Loucy (cell line): Measurements from ENCODE around the gene ABTB2.

Experiments used
- H2AFZ ChIP-seq: fragments of 200-600 bp; sonication (generic); 2 replicates; pipeline ENCODE4 v1.6.0; 2016; ENCODE audit warnings: antibody characterized with exemption, mild to moderate bottlenecking, low read length, moderate library complexity
- H3F3A ChIP-seq: fragments of 200-600 bp; 2 replicates; pipeline ENCODE4 v1.6.0; 2016; ENCODE audit warnings: antibody characterized with exemption, low read depth, mild to moderate bottlenecking
- H3K27me3 ChIP-seq: fragments of 200-600 bp; sonication (generic); 2 replicates; pipeline ENCODE4 v1.6.1; 2014; ENCODE audit warnings: low read length, mild to moderate bottlenecking; ENCODE audit not compliant: insufficient read depth, poor library complexity, severe bottlenecking
- H3K36me3 ChIP-seq: fragments of 200-600 bp; sonication (generic); 2 replicates; pipeline ENCODE4 v1.6.1; 2016; ENCODE audit warnings: low read length; ENCODE audit not compliant: insufficient read depth
- H3K4me1 ChIP-seq: fragments of 200-600 bp; sonication (generic); 2 replicates; pipeline ENCODE4 v1.5.1; 2014; ENCODE audit warnings: low read length, mild to moderate bottlenecking; ENCODE audit not compliant: insufficient read depth, poor library complexity, severe bottlenecking
- H3K4me2 ChIP-seq: fragments of 200-600 bp; sonication (generic); 2 replicates; pipeline ENCODE4 v1.6.0; 2014; ENCODE audit warnings: antibody characterized with exemption, low read length, low read depth, mild to moderate bottlenecking; ENCODE audit not compliant: poor library complexity, severe bottlenecking
- H3K4me3 ChIP-seq: fragments of 200-600 bp; sonication (generic); 2 replicates; pipeline ENCODE4 v1.5.1; 2014; ENCODE audit warnings: low read length, mild to moderate bottlenecking, mixed read lengths; ENCODE audit not compliant: poor library complexity, severe bottlenecking
- H3K79me2 ChIP-seq: fragments of 200-600 bp; sonication (generic); 2 replicates; pipeline ENCODE4 v1.6.1; 2014; ENCODE audit warnings: low read length; ENCODE audit not compliant: insufficient read depth
- H3K9ac ChIP-seq: fragments of 200-600 bp; sonication (generic); 2 replicates; pipeline ENCODE4 v1.6.0; 2014; ENCODE audit warnings: mild to moderate bottlenecking, low read depth, low read length, moderate library complexity; ENCODE audit not compliant: poor library complexity, severe bottlenecking
- H3K9me2 ChIP-seq: fragments of 200-600 bp; sonication (generic); replicated peaks from 2 replicates; pipeline ENCODE4 v1.6.1; 2016; ENCODE audit warnings: low read depth, low read length, mixed read lengths
- H3K9me3 ChIP-seq: fragments of 200-600 bp; sonication (generic); 2 replicates; pipeline ENCODE4 v1.6.1; 2014; ENCODE audit warnings: mild to moderate bottlenecking, antibody characterized with exemption, low read length, low read depth; ENCODE audit not compliant: insufficient read depth
- H4K20me1 ChIP-seq: fragments of 200-600 bp; sonication (generic); 2 replicates; pipeline ENCODE4 v1.6.0; 2014; ENCODE audit warnings: antibody characterized with exemption, low read length, mild to moderate bottlenecking; ENCODE audit not compliant: insufficient read depth, poor library complexity, severe bottlenecking
- CTCF ChIP-seq: fragments of 200-600 bp; sonication (generic); conservative IDR thresholded peaks from 2 replicates; pipeline ENCODE4 v1.5.1; 2014; ENCODE audit warnings: mild to moderate bottlenecking, antibody characterized with exemption, low read length
- EZH2phosphoT487 ChIP-seq: fragments of 200-600 bp; IDR thresholded peaks from 2 replicates; pipeline ENCODE4 v1.6.1; 2018; ENCODE audit warnings: antibody characterized with exemption, mild to moderate bottlenecking, moderate library complexity, borderline replicate concordance

ABTB2 gene

GRCh38 chr11:34346551-34346950 lies 11.3 kb downstream of the ABTB2 start:
- H2AFZ ChIP-seq = no peak overlapping the region
- H3K4me2 ChIP-seq = no peak overlapping the region
- H3K27me3 ChIP-seq = no peaks in the 10 kb centered on the region
- no peaks in the 10 kb centered on the region for H3K79me2 ChIP-seq
- no peaks in the 10 kb centered on the region for H3K36me3 ChIP-seq
- no peaks in the 10 kb centered on the region for H3F3A ChIP-seq
- no peaks in the 10 kb centered on the region for H4K20me1 ChIP-seq
- peaks cover 20% of the 10 kb centered on the region for H3K4me1 ChIP-seq
- no peaks in the 10 kb centered on the region for H3K9me2 ChIP-seq
- H3K9me3 ChIP-seq = no peaks in the 10 kb centered on the region
- H3K9ac ChIP-seq = no peak overlapping the region
- TF ChIP-seq EZH2phosphoT487 (no peak), CTCF (no peak)
- H3K4me3 ChIP-seq = no peak overlapping the region

GRCh38 chr11:34345991-34346480 lies 11.8 kb downstream of the ABTB2 start:
- H3K9ac ChIP-seq = no peak overlapping the region
- no peaks in the 10 kb centered on the region for H3K27me3 ChIP-seq
- no peak overlapping the region for H2AFZ ChIP-seq
- no peaks in the 10 kb centered on the region for H3K36me3 ChIP-seq
- H3K4me1 ChIP-seq = peaks cover 20% of the 10 kb centered on the region
- no peaks in the 10 kb centered on the region for H4K20me1 ChIP-seq
- TF ChIP-seq EZH2phosphoT487 = no peak
- no peak for TF ChIP-seq CTCF
- H3K4me2 ChIP-seq = no peak overlapping the region
- no peaks in the 10 kb centered on the region for H3K9me3 ChIP-seq
- no peaks in the 10 kb centered on the region for H3F3A ChIP-seq
- no peaks in the 10 kb centered on the region for H3K79me2 ChIP-seq
- no peak overlapping the region for H3K4me3 ChIP-seq
- no peaks in the 10 kb centered on the region for H3K9me2 ChIP-seq

- H4K20me1 ChIP-seq = no peaks in the 10 kb centered on the region
- H3K36me3 ChIP-seq = no peaks in the 10 kb centered on the region
- H3K9me3 ChIP-seq = no peaks in the 10 kb centered on the region
- no peaks in the 10 kb centered on the region for H3F3A ChIP-seq
- no peaks in the 10 kb centered on the region for H3K27me3 ChIP-seq
- H3K4me2 ChIP-seq = peak overlapping the region; percentile 11
- H3K9me2 ChIP-seq = no peaks in the 10 kb centered on the region
- TF ChIP-seq CTCF = no peak
- no peak for TF ChIP-seq EZH2phosphoT487
- H3K4me1 ChIP-seq = peaks cover 20% of the 10 kb centered on the region
- no peak overlapping the region for H2AFZ ChIP-seq
- H3K9ac ChIP-seq = no peak overlapping the region
- H3K4me3 ChIP-seq = no peak overlapping the region
- H3K79me2 ChIP-seq = no peaks in the 10 kb centered on the region
Measured at GRCh38 chr11:34345540-34345876, 12.3 kb downstream of the ABTB2 start.
